K562 (cell line): ENCODE results near the gene SNAP23. TPM values are rescaled to one million over a fixed set of nuclear protein-coding genes. Genes with fewer than 3 reads are reported as not detected.

Source experiments
- CREB3 ChIP-seq: fragments of 450-650 bp; conservative IDR thresholded peaks from 2 replicates; pipeline ENCODE4 v1.6.1; 2016; ENCODE audit warnings: missing genetic modification characterization, low read depth, mild to moderate bottlenecking, missing compliant biosample characterization, moderate library complexity
- HMG20B ChIP-seq: fragments of 250-450 bp; sonication (Bioruptor Pico); IDR thresholded peaks from 2 replicates; pipeline ENCODE4 v1.5.0; 2021; ENCODE audit warnings: mild to moderate bottlenecking
- IRF2 ChIP-seq: sonication (generic); formaldehyde crosslinking; IDR thresholded peaks from 2 replicates; pipeline ENCODE4 v1.8.1; 2022; ENCODE audit warnings: mild to moderate bottlenecking, missing genetic modification reagents
- MCM5 ChIP-seq: fragments of 450-650 bp; IDR thresholded peaks from 2 replicates; pipeline ENCODE4 v1.6.1; 2016; ENCODE audit warnings: low read depth
- MLLT1 ChIP-seq, 2 experiments: fragments of 450-650 bp; IDR thresholded peaks; 2 replicates each; pipeline ENCODE4 v1.6.1; 2016
- NFIC ChIP-seq: fragments of 450-650 bp; IDR thresholded peaks from 2 replicates; pipeline ENCODE4 v1.6.1; 2017; ENCODE audit warnings: mild to moderate bottlenecking, inconsistent platforms
- PHF21A ChIP-seq: fragments of 450-650 bp; IDR thresholded peaks from 2 replicates; pipeline ENCODE4 v1.6.1; 2017; ENCODE audit warnings: low read depth, borderline replicate concordance
- PTRF ChIP-seq: fragments of 450-650 bp; IDR thresholded peaks from 2 replicates; pipeline ENCODE4 v1.6.1; 2016; ENCODE audit warnings: mild to moderate bottlenecking, missing genetic modification characterization, missing compliant biosample characterization
- RNF219 ChIP-seq: fragments of 250-450 bp; sonication (Bioruptor Pico); IDR thresholded peaks from 2 replicates; pipeline ENCODE4 v1.5.0; 2022; ENCODE audit warnings: mild to moderate bottlenecking
- RREB1 ChIP-seq: fragments of 250-450 bp; sonication (Bioruptor Pico); IDR thresholded peaks from 2 replicates; pipeline ENCODE4 v1.4.0; 2020
- TAL1 ChIP-seq: fragments of 450-650 bp; IDR thresholded peaks from 2 replicates; pipeline ENCODE4 v1.6.1; 2016; ENCODE audit warnings: mild to moderate bottlenecking
- THRB ChIP-seq: fragments of 450-650 bp; formaldehyde crosslinking; conservative IDR thresholded peaks from 2 replicates; pipeline ENCODE4 v1.4.0; 2022; ENCODE audit warnings: mild to moderate bottlenecking, missing genetic modification characterization
- YY1 ChIP-seq, 3 experiments: IDR thresholded peaks; 2 replicates each; pipeline ENCODE4 v1.6.1; 2011; ENCODE audit warnings: low read length in 2 of 3, mild to moderate bottlenecking in 2 of 3, moderate library complexity in 2 of 3, borderline replicate concordance in 1 of 3, control low read depth in 1 of 3, low read depth in 1 of 3; ENCODE audit not compliant: insufficient read depth in 3 of 3, insufficient replicate concordance in 2 of 3, control insufficient read depth in 1 of 3, insufficient read length in 1 of 3; ENCODE audit errors: extremely low read depth in 1 of 3
- ZNF586 ChIP-seq: fragments of 450-650 bp; formaldehyde crosslinking; conservative IDR thresholded peaks from 2 replicates; pipeline ENCODE4 v1.4.0; 2020; ENCODE audit warnings: mild to moderate bottlenecking, moderate library complexity
- polyA plus RNA-seq, 8 experiments: library from polyadenylated mRNA; depleted of rRNA in 4 of 8; stranded (reverse) in 5 of 8; unstranded in 3 of 8; fragments of >200 nt; fragmentation: Nextera tagmentation in 2 of 8; fragmentation: Illumina TruSeq in 1 of 8; extraction: Ambion mirVana in 2 of 8; extraction: Trizol in 1 of 8; gene quantifications; 2 replicates each; pipeline versions ENCODE4 v1.2.1 to v1.2.3, GENCODE V29; 2011 to 2014; ENCODE audit warnings: inconsistent platforms in 1 of 8, missing spikeins in 1 of 8
- total RNA-seq, 7 experiments: library from RNA; depleted of rRNA in 6 of 7; stranded (reverse); fragments of >200 nt in 6 of 7; fragmentation: Illumina TruSeq in 2 of 7; extraction: Trizol in 2 of 7; gene quantifications; 2 replicates each; pipeline versions ENCODE4 v1.2.1 to v1.2.3, GENCODE V29; 2011 to 2021; ENCODE audit warnings: low replicate concordance in 1 of 7

The SNAP23 gene
- total and polyA plus RNA-seq, 9 of the 15 experiments (the other 6 are each of a cell fraction or from before 2014, with no cell fraction given) = 78.9 to 168 (median 117) TPM

- TF ChIP-seq MLLT1 (IDR thresholded peaks at IDR 0.05) (peak in 1 of 2 experiments; percentile 28; a peak in 1 of 4 replicates), RREB1 (CRISPR knock-in tag) (no peak), IRF2 (CRISPR knock-in tag) (no peak), PTRF (no peak), YY1 (IDR thresholded peaks at IDR 0.05; ENCODE audit: borderline replicate concordance in 1 of 3, control insufficient read depth in 1 of 3, extremely low read depth in 1 of 3, insufficient read depth in 3 of 3, insufficient read length in 1 of 3, insufficient replicate concordance in 2 of 3, low read depth in 1 of 3, low read length in 2 of 3) (peak; percentile 7 to 92 (median 82)), ZNF586 (CRISPR knock-in tag) (no peak), NFIC (0 out of 2 replicates have a peak, but pooled peaks have one; percentile 41), MCM5 (no peak), HMG20B (no peak), TAL1 (no peak), CREB3 (tag) (peak; percentile 56; the same call in 1 of the 2 replicates), RNF219 (CRISPR knock-in tag) (no peak), PHF21A (no peak), THRB (CRISPR knock-in tag) (no peak)
Observed at GRCh38 chr15:42490671-42491538, 4.5 kb upstream of the SNAP23 start, which contains the start of gene ZNF106 (continued).
